Smooth muscle cell (in vitro differentiated cells): ENCODE data around the gene GLUD1. TPM values are rescaled to one million over a fixed set of nuclear protein-coding genes. Genes with fewer than 3 reads are reported as not detected.
"Not testable (repeated sequence)": the region's sequence is repeated elsewhere in the genome, so short reads cannot be mapped to it uniquely, and the experiment has no call there.

Experiments used
- DNase-seq: peaks from one replicate; lab custom pipeline; 2025; ENCODE audit not compliant: unreplicated experiment; lab: John Stamatoyannopoulos, UW
- H2AFZ ChIP-seq: fragments of 200-600 bp; sonication (generic); 2 replicates; pipeline ENCODE4 v1.6.0; 2016; ENCODE audit warnings: antibody characterized with exemption, low read depth, mild to moderate bottlenecking
- H3F3A ChIP-seq: fragments of 200-600 bp; sonication (generic); 2 replicates; pipeline ENCODE4 v1.6.0; 2017; ENCODE audit warnings: antibody characterized with exemption, low read depth
- H3K27ac ChIP-seq: fragments of 200-600 bp; sonication (generic); 2 replicates; pipeline ENCODE4 v1.5.1; 2016; ENCODE audit warnings: low read depth, mild to moderate bottlenecking
- H3K27me3 ChIP-seq: fragments of 200-600 bp; sonication (generic); 2 replicates; pipeline ENCODE4 v1.6.1; 2016; ENCODE audit warnings: low read depth, mild to moderate bottlenecking
- H3K36me3 ChIP-seq: fragments of 200-600 bp; sonication (generic); 2 replicates; pipeline ENCODE4 v1.5.1; 2016; ENCODE audit warnings: low read depth
- H3K4me1 ChIP-seq: fragments of 200-600 bp; sonication (generic); 2 replicates; pipeline ENCODE4 v1.5.1; 2016; ENCODE audit warnings: low read depth
- H3K4me2 ChIP-seq: fragments of 200-600 bp; sonication (generic); 2 replicates; pipeline ENCODE4 v1.6.0; 2016; ENCODE audit warnings: mild to moderate bottlenecking
- H3K4me3 ChIP-seq: fragments of 200-600 bp; sonication (generic); 2 replicates; pipeline ENCODE4 v1.5.1; 2016; ENCODE audit warnings: mild to moderate bottlenecking
- H3K79me2 ChIP-seq: fragments of 200-600 bp; sonication (generic); 2 replicates; pipeline ENCODE4 v1.6.0; 2016; ENCODE audit warnings: low read depth, mild to moderate bottlenecking
- H3K9ac ChIP-seq: fragments of 200-600 bp; sonication (generic); 2 replicates; pipeline ENCODE4 v1.6.0; 2016; ENCODE audit warnings: low read depth
- H3K9me3 ChIP-seq: fragments of 200-600 bp; sonication (generic); replicated peaks from 2 replicates; pipeline ENCODE4 v1.5.1; 2016; ENCODE audit warnings: low read depth
- H4K20me1 ChIP-seq: fragments of 200-600 bp; sonication (generic); 2 replicates; pipeline ENCODE4 v1.6.0; 2016; ENCODE audit warnings: low read depth
- WGBS: methylation state at CpG from one replicate; pipeline ENCODE4 v1.1.7; 2016; ENCODE audit warnings: low lambda C conversion rate; 5-methylcytosine and 5-hydroxymethylcytosine counted together
- polyA plus RNA-seq: library from polyadenylated mRNA; unstranded; fragments of >200 nt; fragmentation: Nextera tagmentation; extraction: Ambion mirVana; gene quantifications from 2 replicates; pipeline ENCODE4 v1.2.1, GENCODE V29; 2016
- total RNA-seq: library from RNA; depleted of rRNA; stranded (reverse); fragments of >200 nt; gene quantifications from 2 replicates; pipeline ENCODE4 v1.2.3, GENCODE V29; 2014
- TF ChIP-seq, protein P1 (sequence below): fragments of 200-600 bp; sonication (generic); IDR thresholded peaks from 2 replicates; pipeline ENCODE4 v1.5.1; 2017; ENCODE audit warnings: borderline replicate concordance, mild to moderate bottlenecking, antibody characterized with exemption; ENCODE audit not compliant: insufficient read depth, poor library complexity, severe bottlenecking

GLUD1 gene
- total and polyA plus RNA-seq, 2 experiments from 2014 or later, result 66.9 to 119 TPM

DNA sequence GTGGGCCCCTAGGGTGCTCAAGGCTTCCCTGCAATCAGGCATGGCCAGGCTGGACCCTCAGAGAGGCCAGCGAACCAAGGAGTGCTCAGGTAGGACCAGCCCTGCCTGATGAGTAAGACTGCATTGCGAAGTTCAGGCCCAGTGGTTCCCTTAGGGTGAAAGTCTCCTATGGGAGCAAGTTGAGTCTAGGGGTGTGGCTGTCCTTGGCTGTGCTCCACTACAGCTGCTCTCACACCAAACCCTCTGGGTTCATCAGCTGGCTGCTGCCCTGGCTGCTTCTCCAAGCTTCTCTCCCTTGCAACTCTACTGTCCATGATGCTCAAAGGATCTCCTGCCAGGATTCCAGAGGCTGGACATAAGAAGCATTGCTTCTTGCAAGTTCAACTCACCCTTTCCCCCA is 55.9 kb downstream of the GLUD1 start:
- H3K9ac ChIP-seq, result no peak overlapping the region
- no peaks in the 10 kb centered on the region for H3K27me3 ChIP-seq
- no peak for DNase-seq
- H2AFZ ChIP-seq, result no peak overlapping the region
- TF ChIP-seq, protein P1, sequence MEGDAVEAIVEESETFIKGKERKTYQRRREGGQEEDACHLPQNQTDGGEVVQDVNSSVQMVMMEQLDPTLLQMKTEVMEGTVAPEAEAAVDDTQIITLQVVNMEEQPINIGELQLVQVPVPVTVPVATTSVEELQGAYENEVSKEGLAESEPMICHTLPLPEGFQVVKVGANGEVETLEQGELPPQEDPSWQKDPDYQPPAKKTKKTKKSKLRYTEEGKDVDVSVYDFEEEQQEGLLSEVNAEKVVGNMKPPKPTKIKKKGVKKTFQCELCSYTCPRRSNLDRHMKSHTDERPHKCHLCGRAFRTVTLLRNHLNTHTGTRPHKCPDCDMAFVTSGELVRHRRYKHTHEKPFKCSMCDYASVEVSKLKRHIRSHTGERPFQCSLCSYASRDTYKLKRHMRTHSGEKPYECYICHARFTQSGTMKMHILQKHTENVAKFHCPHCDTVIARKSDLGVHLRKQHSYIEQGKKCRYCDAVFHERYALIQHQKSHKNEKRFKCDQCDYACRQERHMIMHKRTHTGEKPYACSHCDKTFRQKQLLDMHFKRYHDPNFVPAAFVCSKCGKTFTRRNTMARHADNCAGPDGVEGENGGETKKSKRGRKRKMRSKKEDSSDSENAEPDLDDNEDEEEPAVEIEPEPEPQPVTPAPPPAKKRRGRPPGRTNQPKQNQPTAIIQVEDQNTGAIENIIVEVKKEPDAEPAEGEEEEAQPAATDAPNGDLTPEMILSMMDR, result no peak
- no peaks in the 10 kb centered on the region for H3K4me1 ChIP-seq
- no peaks in the 10 kb centered on the region for H3K79me2 ChIP-seq
- H3K9me3 ChIP-seq, result no peaks in the 10 kb centered on the region
- WGBS, result 95% methylated on average over 2 of the region's 2 CpGs
- H3K36me3 ChIP-seq, result no peaks in the 10 kb centered on the region
- no peaks in the 10 kb centered on the region for H4K20me1 ChIP-seq
- no peak overlapping the region for H3K27ac ChIP-seq
- no peak overlapping the region for H3K4me3 ChIP-seq
- no peaks in the 10 kb centered on the region for H3F3A ChIP-seq
- no peak overlapping the region for H3K4me2 ChIP-seq

DNA sequence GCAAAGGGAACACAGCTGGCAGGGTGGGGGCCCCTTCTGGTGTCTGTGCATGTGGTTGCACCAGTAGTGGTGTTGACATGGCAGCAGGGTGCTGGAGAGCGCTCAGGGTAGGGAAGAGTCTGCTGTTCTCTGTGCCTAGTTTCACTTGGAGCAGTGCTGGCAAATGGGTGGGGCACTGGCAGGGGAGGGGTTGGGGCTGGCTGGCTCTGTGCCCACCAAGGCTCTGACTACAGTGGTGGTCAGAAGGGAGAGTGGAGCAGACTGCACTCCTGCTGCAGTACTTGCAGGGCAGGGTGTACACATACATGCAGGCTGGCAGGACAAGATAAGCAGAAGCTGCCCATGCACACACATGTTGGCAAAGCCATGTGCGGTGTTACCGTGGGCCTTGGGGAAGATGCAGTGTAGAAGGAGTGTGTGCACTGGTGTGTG is 56.3 kb downstream of the GLUD1 start:
- Histone ChIP-seq H3K9ac (no peak overlapping the region), H3F3A (no peaks in the 10 kb centered on the region), H3K4me2 (no peak overlapping the region), H4K20me1 (no peaks in the 10 kb centered on the region), H3K9me3 (no peaks in the 10 kb centered on the region), H3K4me3 (no peak overlapping the region), H2AFZ (no peak overlapping the region), H3K4me1 (no peaks in the 10 kb centered on the region), H3K27ac (no peak overlapping the region), H3K36me3 (no peaks in the 10 kb centered on the region), H3K27me3 (no peaks in the 10 kb centered on the region), H3K79me2 (no peaks in the 10 kb centered on the region)
- 88% methylated on average over 3 of the region's 3 CpGs for WGBS
- TF ChIP-seq, protein P1, result no peak
- DNase-seq, result no peak

DNA sequence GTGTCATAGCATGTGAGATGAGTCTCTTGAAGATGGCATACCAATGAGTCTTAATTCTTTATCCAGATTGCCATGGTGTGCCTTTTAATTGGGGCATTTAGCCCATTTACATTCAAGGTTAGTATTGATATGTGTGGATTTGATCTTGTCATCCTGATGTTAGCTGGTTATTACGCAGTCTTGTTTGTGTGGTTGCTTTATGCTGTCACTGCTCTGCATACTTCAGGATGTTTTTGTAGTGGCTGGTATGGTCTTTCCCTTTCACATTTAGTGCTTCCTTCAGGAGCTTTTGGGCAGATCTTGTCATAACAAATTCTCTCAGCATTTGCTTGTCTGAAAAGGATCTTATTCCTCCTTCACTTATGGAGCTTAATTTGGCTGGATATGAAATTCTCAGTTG is 58.0 kb downstream of the GLUD1 start:
- TF ChIP-seq, protein P1, result no peak
- Histone ChIP-seq H3K79me2 (no peaks in the 10 kb centered on the region), H3K27ac (no peak overlapping the region), H3F3A (no peaks in the 10 kb centered on the region), H3K9ac (no peak overlapping the region), H3K4me1 (no peaks in the 10 kb centered on the region), H3K4me2 (no peak overlapping the region), H2AFZ (no peak overlapping the region), H4K20me1 (no peaks in the 10 kb centered on the region), H3K4me3 (no peak overlapping the region), H3K36me3 (no peaks in the 10 kb centered on the region), H3K27me3 (no peaks in the 10 kb centered on the region), H3K9me3 (no peaks in the 10 kb centered on the region)
- DNase-seq, result no peak
- WGBS, result 100% methylated on average over 1 of the region's 1 CpG

- H3K9me3 ChIP-seq, result no peaks in the 10 kb centered on the region
- TF ChIP-seq, protein P1, result no peak
- no peaks in the 10 kb centered on the region for H3K4me1 ChIP-seq
- no peak overlapping the region for H3K4me2 ChIP-seq
- no peaks in the 10 kb centered on the region for H3K36me3 ChIP-seq
- H3K27ac ChIP-seq, result no peak overlapping the region
- H4K20me1 ChIP-seq, result no peaks in the 10 kb centered on the region
- no peak for DNase-seq
- H3K79me2 ChIP-seq, result no peaks in the 10 kb centered on the region
- H3K27me3 ChIP-seq, result no peaks in the 10 kb centered on the region
- H3F3A ChIP-seq, result no peaks in the 10 kb centered on the region
- 95% methylated on average over 24 of the region's 28 CpGs for WGBS
- no peak overlapping the region for H3K4me3 ChIP-seq
- H3K9ac ChIP-seq, result no peak overlapping the region
- no peak overlapping the region for H2AFZ ChIP-seq
These were observed 63.6 kb downstream of the GLUD1 start for GRCh38 chr10:87030912-87031635.

DNA sequence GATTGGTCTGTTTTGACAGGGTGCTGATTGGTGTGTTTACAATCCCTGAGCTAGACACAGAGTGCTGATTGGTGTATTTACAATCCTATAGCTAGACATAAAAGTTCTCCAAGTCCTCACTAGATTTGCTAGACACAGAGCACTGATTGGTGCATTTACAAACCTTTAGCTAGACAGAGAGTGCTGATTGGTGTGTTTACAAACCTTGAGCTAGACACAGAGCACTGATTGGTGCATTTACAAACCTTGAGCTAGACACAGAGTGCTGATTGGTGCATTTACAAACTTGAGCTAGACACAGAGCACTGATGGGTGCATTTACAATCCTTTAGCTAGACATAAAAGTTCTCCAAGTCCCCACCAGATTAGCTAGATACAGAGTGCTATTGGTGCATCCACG is 64.2 kb downstream of the GLUD1 start:
- H3K4me2 ChIP-seq, H3K4me1 ChIP-seq, DNase-seq, H3K4me3 ChIP-seq, H3K27me3 ChIP-seq, H3F3A ChIP-seq, H3K27ac ChIP-seq, H3K79me2 ChIP-seq, H3K36me3 ChIP-seq, H3K9ac ChIP-seq, H2AFZ ChIP-seq, H4K20me1 ChIP-seq, H3K9me3 ChIP-seq: not testable (repeated sequence)
- WGBS, result 88% methylated on average over 1 of the region's 1 CpG
